ENCODE data around the gene PNMA6A. TPM values are rescaled to one million over a fixed set of nuclear protein-coding genes. Genes with fewer than 3 reads are reported as not detected.
"Not testable (repeated sequence)": the region's sequence is repeated elsewhere in the genome, so short reads cannot be mapped to it uniquely, and the experiment has no call there.

PNMA6A gene
- total RNA-seq: 1 to 10 TPM; 1.6 to 2.1 TPM
- long read RNA-seq, partial matches to known transcripts: 0 of 1 reads
- long read RNA-seq, other reads (novel, unspliced or antisense): 0 of 1 reads

- ATAC-seq: peak; percentile 83 to 86
- DNase-seq; intact Hi-C loops (cut with DNase I): not testable (repeated sequence)
Measured at GRCh38 chrX:153071909-153072583, at the start of gene PNMA6A. Gene PNMA6A, plus strand, starts transcription at chrX:153072454. Its CDS starts 609 bp downstream, at chrX:153073063.

GRCh38 chrX:153026501-153026900 lies 45.8 kb upstream of the PNMA6A start:
- ATAC-seq; DNase-seq; intact Hi-C loops (cut with DNase I): not testable (repeated sequence)

- DNase-seq; intact Hi-C loops (cut with DNase I); ATAC-seq: not testable (repeated sequence)
Measured at GRCh38 chrX:153028487-153028886, 43.8 kb upstream of the PNMA6A start.

GRCh38 chrX:153029162-153029561 lies 43.1 kb upstream of the PNMA6A start:
- ATAC-seq: no peak
- intact Hi-C loops (cut with DNase I): no loop called here
- DNase-seq: no peak

GRCh38 chrX:153029875-153030274 lies 42.4 kb upstream of the PNMA6A start:
- intact Hi-C loops (cut with DNase I): loop anchor here in 1 of 2 donors (5.0 kb wide), 1 partner anchor 477 kb away; no protein-coding TSS in a partner anchor
- no peak for DNase-seq
- no peak for ATAC-seq

DNA sequence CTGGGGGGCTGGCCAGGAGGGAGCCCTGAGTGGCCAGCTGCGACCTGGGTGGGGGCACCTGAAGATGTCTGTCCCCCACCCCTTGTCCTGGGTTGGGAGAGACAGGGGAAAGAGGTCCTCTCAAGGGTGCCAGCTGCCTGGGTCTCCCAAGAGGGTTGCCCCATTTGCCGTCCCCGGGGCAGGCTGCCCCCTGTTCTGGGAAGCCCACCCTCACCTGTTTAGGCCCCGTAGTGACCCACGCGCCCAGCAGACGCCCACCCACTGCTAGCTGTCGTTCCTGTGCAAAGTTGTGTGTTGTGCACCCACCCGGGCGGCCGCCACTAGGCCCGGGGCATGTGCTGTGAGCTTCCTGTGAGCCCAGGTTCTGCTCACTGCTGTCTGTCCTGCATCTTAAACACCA lies 41.5 kb upstream of the PNMA6A start:
- intact Hi-C loops (cut with DNase I): loop anchor here in 1 of 2 donors (5.0 kb wide), 1 partner anchor 476 kb away; no protein-coding TSS in a partner anchor
- no peak for DNase-seq
- no peak for ATAC-seq

DNA sequence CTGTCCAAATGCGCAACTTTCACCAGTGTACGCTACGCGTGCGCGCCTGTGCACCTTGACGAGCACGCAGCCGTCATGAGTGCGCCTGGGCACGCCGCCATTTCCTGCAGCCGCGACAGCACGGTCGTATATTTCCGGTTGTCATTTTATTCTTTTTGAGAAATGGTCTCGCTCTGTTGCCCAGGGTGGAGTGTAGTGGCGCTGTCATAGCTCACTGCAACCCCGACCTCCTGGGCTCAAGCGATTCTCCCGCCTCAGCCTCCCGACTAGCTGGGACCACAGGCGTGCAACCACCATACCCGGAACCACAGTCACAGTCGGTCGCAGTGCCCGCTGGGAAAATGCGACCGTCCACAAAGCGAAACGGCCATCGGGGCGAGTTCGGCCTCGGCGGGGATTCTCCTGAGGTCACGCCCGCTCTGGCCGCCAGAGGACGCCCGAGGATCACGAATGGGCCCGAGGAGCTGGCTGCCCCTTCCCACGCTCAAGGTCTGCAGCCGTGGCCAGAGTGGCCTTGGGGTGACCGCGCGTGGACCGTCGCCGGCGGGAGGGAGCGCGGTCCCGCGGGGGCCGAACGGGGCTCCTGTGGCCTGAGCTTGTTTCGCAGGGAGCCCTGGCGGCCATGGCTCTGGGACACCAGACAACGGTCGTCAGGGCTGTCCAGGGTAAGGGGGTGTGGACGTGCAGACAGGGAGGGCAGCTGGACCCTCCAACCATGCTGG lies 39.7 kb upstream of the PNMA6A start:
- ATAC-seq (peak; percentile 88 to 93), DNase-seq (peak; percentile 74)
- intact Hi-C loops (cut with DNase I): loop anchor here in 1 of 2 donors (5.0 kb wide), 1 partner anchor 475 kb away; no protein-coding TSS in a partner anchor

DNA sequence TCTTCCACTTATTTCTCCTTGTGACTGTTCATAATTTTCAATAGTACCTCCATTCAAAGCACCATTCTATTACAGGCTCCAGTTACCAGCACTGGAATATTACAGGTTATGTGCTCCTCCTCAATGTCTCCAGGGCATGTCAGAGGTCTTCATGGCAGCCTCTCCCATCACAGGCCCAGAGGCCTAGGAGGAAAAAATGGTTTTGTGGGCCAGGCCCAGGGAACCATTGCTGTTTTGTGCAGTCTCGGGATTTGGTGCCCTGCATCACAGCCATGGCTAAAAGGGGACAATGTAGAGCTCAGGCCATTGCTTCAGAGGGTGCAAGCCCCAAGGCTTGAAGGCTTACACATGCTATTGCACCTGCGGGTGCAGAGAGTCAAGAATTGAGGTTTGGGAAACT lies 23.2 kb upstream of the PNMA6A start:
- DNase-seq (no peak), ATAC-seq (no peak)
- intact Hi-C loops (cut with DNase I): no loop called here

- ATAC-seq: no peak
- intact Hi-C loops (cut with DNase I): no loop called here
- DNase-seq: no peak
Measured at GRCh38 chrX:153052534-153052933, 19.7 kb upstream of the PNMA6A start.

GRCh38 chrX:153055871-153056749 lies 16.1 kb upstream of the PNMA6A start, which contains the start of gene PNMA3:
Gene PNMA3, plus strand, starts transcription at chrX:153056470. Its CDS starts 586 bp downstream, at chrX:153057056.
- ATAC-seq (peak; percentile 77 to 78), DNase-seq (no peak)
- intact Hi-C loops (cut with DNase I): no loop called here

DNA sequence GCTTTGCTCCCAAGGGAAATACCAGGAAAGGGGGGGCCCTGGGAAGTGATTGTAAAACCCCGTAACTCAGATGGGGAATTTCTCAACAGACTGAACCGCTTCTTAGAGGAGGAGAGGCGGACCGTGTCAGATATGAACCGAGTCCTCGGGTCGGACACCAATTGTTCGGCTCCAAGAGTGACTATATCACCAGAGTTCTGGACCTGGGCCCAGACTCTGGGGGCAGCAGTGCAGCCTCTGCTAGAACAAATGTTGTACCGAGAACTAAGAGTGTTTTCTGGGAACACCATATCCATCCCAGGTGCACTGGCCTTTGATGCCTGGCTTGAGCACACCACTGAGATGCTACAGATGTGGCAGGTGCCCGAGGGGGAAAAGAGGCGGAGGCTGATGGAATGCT lies 15.0 kb upstream of the PNMA6A start:
- no peak for ATAC-seq
- DNase-seq: peak; percentile 23
- intact Hi-C loops (cut with DNase I): no loop called here

- ATAC-seq: peak in 1 of 2 donors; percentile 21
- intact Hi-C loops (cut with DNase I): no loop called here
- DNase-seq: no peak
Measured at GRCh38 chrX:153059191-153060094, 12.8 kb upstream of the PNMA6A start.

- no peak for ATAC-seq
- intact Hi-C loops (cut with DNase I): no loop called here
- no peak for DNase-seq
Measured at GRCh38 chrX:153060095-153060445, 12.2 kb upstream of the PNMA6A start.

DNA sequence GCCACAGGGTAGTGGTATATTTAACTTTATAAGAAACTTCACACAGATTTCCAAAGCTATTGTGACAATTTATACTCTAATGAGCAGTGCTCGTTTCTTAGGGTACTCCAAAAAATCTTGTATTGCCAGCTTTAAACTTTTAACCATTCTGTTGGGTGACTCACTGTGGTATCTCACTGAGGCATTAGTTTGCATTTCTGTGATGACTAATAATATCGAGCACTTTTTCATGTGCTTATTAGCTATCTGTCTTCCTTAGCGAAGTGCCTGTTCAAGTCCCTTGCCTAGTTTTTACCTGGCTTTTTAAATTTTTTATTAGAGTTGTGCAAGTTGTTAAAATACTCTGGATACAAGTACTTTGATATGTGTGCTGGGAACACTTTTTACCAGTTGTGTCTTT lies 10.5 kb upstream of the PNMA6A start:
- intact Hi-C loops (cut with DNase I): no loop called here
- ATAC-seq (no peak), DNase-seq (no peak)

DNA sequence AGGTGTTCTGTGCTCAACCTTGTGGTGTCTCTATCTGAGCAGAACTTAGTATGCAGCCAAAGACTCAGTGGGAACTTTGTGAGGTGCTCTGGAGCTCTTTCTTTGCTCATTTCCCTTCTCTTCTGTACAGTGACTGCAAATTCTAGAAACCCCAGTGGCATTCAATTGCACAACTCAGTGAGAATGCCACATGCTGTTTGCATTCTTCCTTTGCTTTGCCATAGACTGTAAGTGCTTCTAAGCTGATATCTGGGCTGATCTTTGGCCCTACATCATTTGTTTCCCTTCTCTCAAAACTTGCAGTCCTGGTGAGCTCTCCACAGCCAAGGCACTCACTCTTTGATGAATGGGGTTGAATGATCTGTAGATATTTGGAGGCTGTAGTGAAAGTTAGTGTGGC lies 8.9 kb upstream of the PNMA6A start:
- intact Hi-C loops (cut with DNase I): no loop called here
- no peak for ATAC-seq
- no peak for DNase-seq

- DNase-seq: no peak
- no peak for ATAC-seq
- intact Hi-C loops (cut with DNase I): no loop called here
Measured at GRCh38 chrX:153064061-153064460, 8.2 kb upstream of the PNMA6A start.

- DNase-seq (no peak), ATAC-seq (no peak)
- intact Hi-C loops (cut with DNase I): no loop called here
Measured at GRCh38 chrX:153065389-153065788, 6.9 kb upstream of the PNMA6A start.

DNA sequence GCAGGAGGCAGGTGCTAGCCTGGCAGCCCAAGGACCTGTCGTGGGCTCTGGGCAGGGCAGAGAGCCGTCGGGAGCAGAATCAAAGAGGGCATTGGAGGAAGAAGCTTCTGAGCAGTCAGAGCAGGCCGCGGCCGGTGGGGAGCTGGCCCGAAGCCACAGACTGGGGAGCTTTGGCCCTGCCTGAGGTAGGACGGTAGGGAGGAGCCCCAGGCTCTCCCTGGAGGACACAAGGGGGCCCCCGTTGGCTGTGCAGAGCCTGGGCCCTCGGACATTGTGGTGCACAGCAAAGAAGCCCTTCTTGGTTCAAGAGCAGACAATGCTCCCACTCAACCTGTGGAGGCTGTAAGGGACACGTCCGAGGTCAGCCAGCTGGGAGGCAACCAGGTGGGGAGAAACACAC lies 5.9 kb upstream of the PNMA6A start:
- ATAC-seq; intact Hi-C loops (cut with DNase I); DNase-seq: not testable (repeated sequence)
